Measurements from ENCODE around the gene ACTBL2. TPM values are rescaled to one million over a fixed set of nuclear protein-coding genes. Genes with fewer than 3 reads are reported as not detected.

Gene ACTBL2
- total RNA-seq, 1 experiment from 2014 or later, result not detected

DNA sequence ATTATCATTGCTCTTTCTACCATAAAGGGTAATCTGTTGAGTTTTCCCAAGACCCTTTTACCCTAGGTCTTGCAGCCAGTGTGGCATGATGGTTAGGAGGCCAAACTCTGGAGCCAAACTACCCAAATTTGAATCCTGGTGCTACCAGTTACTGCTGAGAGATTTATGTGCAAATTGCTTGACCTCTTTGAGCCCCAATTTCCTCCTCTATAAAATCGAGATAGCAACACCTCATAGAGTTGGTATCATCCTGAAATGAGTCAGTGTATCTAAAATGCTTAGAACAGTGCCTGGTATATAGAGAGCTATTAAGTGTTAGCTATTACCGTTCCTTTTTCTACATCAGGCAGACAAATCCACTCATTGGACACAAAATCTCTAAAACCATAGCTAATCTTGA lies 43.0 kb downstream of the ACTBL2 start:
- no peak overlapping the region for H3K9ac ChIP-seq (ENCODE audit: low read length)
- DNase-seq, result no peak
- H3K4me3 ChIP-seq (ENCODE audit: low read length), result no peak overlapping the region

DNA sequence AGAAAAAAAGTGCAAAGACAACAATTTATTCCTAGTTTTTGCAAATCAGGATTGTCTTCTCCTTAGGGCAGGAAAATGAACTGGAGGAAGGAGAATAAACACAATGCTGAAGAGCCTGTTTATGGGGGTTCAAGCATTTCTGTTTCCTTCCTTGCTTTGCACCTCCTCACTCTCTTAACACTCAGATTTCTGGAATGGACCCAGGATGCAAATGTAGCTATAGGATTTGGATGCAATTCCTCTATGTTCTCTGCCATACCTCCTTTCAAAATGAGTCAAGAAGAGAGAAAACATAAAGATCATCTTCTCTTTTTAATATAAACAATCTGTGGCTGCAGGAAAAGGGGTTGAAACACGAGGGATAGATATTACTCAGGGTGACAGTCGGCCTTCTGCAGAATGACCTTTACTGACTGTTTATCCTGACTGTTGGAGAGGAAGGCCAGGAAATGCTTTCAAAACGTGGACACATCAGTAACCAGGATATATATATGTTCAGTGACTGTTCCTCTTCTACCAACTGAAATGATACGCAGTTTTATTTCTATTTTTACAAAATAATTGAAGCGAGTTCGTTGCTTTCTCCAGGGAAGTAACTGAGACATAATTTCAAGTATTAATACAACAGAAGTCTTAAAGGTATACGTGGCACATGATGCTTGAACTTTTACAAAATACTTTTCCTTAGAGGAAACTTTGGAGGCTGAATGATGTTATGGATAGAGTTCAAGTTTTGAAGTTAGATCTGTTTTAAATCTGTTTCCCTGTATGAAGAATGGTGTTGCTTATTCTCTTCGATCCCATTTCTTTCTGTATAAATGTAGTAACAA lies 44.4 kb downstream of the ACTBL2 start:
- Histone ChIP-seq H3K4me3 (ENCODE audit: low read length) (no peak overlapping the region), H3K27ac (ENCODE audit: low read length) (no peak overlapping the region), H3K36me3 (ENCODE audit: insufficient read depth, low read length) (no peaks in the 10 kb centered on the region), H3K27me3 (ENCODE audit: low read length) (no peaks in the 10 kb centered on the region), H2AFZ (ENCODE audit: low read length) (no peak overlapping the region), H3K9me3 (ENCODE audit: low read length) (no peaks in the 10 kb centered on the region), H3K9ac (ENCODE audit: low read length) (no peak overlapping the region), H3K4me2 (ENCODE audit: low read depth, low read length, poor library complexity, severe bottlenecking) (no peak overlapping the region), H4K20me1 (ENCODE audit: insufficient read depth, low read depth, low read length) (no peaks in the 10 kb centered on the region), H3K79me2 (ENCODE audit: low read length) (no peaks in the 10 kb centered on the region), H3K9me2 (replicated peaks; ENCODE audit: insufficient read depth, low read length) (no peaks in the 10 kb centered on the region), H3K4me1 (ENCODE audit: low read length) (no peaks in the 10 kb centered on the region)
- no peak for DNase-seq

More for the DNA sequence above, 43.0 kb downstream of the ACTBL2 start:
- Histone ChIP-seq H3K9me3 (ENCODE audit: low read length) (no peaks in the 10 kb centered on the region), H3K4me1 (ENCODE audit: low read length) (no peaks in the 10 kb centered on the region), H3K79me2 (ENCODE audit: low read length) (no peaks in the 10 kb centered on the region), H4K20me1 (ENCODE audit: insufficient read depth, low read depth, low read length) (no peaks in the 10 kb centered on the region), H3K27ac (ENCODE audit: low read length) (no peak overlapping the region), H2AFZ (ENCODE audit: low read length) (no peak overlapping the region), H3K36me3 (ENCODE audit: insufficient read depth, low read length) (no peaks in the 10 kb centered on the region), H3K27me3 (ENCODE audit: low read length) (no peaks in the 10 kb centered on the region), H3K9me2 (replicated peaks; ENCODE audit: insufficient read depth, low read length) (no peaks in the 10 kb centered on the region), H3K4me2 (ENCODE audit: low read depth, low read length, poor library complexity, severe bottlenecking) (no peak overlapping the region)

DNA sequence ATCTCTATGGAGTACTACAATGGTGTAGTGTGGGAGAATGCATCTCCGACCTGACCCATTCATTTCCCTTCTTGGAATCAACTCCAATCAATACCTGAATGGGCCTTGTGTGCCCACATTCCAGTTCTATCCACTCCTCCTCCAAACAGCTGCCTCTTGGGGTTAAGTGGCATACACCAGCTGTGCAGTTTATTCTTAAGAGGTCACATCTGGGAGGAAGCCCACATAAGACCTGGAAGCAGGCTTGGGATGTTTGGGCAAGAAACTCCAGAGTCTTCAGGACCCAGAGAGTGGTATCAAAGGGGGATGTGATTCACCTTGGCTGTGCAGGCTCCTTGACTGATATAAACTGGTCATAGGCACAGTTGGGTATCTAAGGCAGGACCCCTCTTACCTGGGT lies 46.0 kb downstream of the ACTBL2 start:
- no peaks in the 10 kb centered on the region for H3K4me1 ChIP-seq (ENCODE audit: low read length)
- no peak overlapping the region for H3K4me2 ChIP-seq (ENCODE audit: low read depth, low read length, poor library complexity, severe bottlenecking)

GRCh38 chr5:57435701-57436134 lies 46.9 kb downstream of the ACTBL2 start:
- no peak overlapping the region for H2AFZ ChIP-seq (ENCODE audit: low read length)
- H3K9me3 ChIP-seq (ENCODE audit: low read length), result no peaks in the 10 kb centered on the region
- no peaks in the 10 kb centered on the region for H3K9me2 ChIP-seq (replicated peaks; ENCODE audit: insufficient read depth, low read length)
- H3K79me2 ChIP-seq (ENCODE audit: low read length), result no peaks in the 10 kb centered on the region
- no peak overlapping the region for H3K27ac ChIP-seq (ENCODE audit: low read length)
- H3K27me3 ChIP-seq (ENCODE audit: low read length), result no peaks in the 10 kb centered on the region
- H3K4me2 ChIP-seq (ENCODE audit: low read depth, low read length, poor library complexity, severe bottlenecking), result no peak overlapping the region
- no peak overlapping the region for H3K4me3 ChIP-seq (ENCODE audit: low read length)
- no peak overlapping the region for H3K9ac ChIP-seq (ENCODE audit: low read length)
- no peaks in the 10 kb centered on the region for H3K4me1 ChIP-seq (ENCODE audit: low read length)
- DNase-seq, result no peak
- no peaks in the 10 kb centered on the region for H4K20me1 ChIP-seq (ENCODE audit: insufficient read depth, low read depth, low read length)
- no peaks in the 10 kb centered on the region for H3K36me3 ChIP-seq (ENCODE audit: insufficient read depth, low read length)

More for the DNA sequence above, 46.0 kb downstream of the ACTBL2 start:
- Histone ChIP-seq H3K9me2 (replicated peaks; ENCODE audit: insufficient read depth, low read length) (no peaks in the 10 kb centered on the region), H3K4me3 (ENCODE audit: low read length) (no peak overlapping the region), H3K79me2 (ENCODE audit: low read length) (no peaks in the 10 kb centered on the region), H3K9me3 (ENCODE audit: low read length) (no peaks in the 10 kb centered on the region), H4K20me1 (ENCODE audit: insufficient read depth, low read depth, low read length) (no peaks in the 10 kb centered on the region), H3K36me3 (ENCODE audit: insufficient read depth, low read length) (no peaks in the 10 kb centered on the region), H3K27me3 (ENCODE audit: low read length) (no peaks in the 10 kb centered on the region), H3K27ac (ENCODE audit: low read length) (no peak overlapping the region), H2AFZ (ENCODE audit: low read length) (no peak overlapping the region), H3K9ac (ENCODE audit: low read length) (no peak overlapping the region)
- no peak for DNase-seq

DNA sequence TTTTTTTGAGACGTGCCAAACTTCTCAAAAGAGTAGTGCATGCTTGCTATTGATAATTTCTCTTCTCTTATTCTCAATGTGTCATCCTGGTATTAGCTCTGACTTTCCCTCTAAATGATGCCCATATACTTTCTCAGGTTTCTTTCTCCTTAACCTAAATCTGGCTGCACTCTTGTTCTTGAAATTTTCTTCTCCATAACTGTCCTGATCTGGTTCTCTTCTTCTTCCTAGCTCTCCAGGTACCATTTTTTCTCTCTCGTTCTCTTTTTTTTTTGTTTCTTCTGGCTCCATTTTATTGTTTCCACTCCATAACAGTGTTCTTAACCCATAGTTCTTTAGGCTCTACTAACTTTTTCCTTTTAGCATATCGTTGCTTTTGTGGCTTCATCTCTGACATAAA lies 47.9 kb downstream of the ACTBL2 start:
- Histone ChIP-seq H3K79me2 (ENCODE audit: low read length) (no peaks in the 10 kb centered on the region), H3K27me3 (ENCODE audit: low read length) (no peaks in the 10 kb centered on the region), H3K4me1 (ENCODE audit: low read length) (no peaks in the 10 kb centered on the region), H3K4me2 (ENCODE audit: low read depth, low read length, poor library complexity, severe bottlenecking) (no peak overlapping the region), H3K4me3 (ENCODE audit: low read length) (no peak overlapping the region), H4K20me1 (ENCODE audit: insufficient read depth, low read depth, low read length) (no peaks in the 10 kb centered on the region), H3K27ac (ENCODE audit: low read length) (no peak overlapping the region), H3K9me2 (replicated peaks; ENCODE audit: insufficient read depth, low read length) (no peaks in the 10 kb centered on the region), H2AFZ (ENCODE audit: low read length) (no peak overlapping the region), H3K9me3 (ENCODE audit: low read length) (no peaks in the 10 kb centered on the region), H3K9ac (ENCODE audit: low read length) (no peak overlapping the region), H3K36me3 (ENCODE audit: insufficient read depth, low read length) (no peaks in the 10 kb centered on the region)
- DNase-seq, result no peak

- Histone ChIP-seq H3K79me2 (ENCODE audit: low read length) (no peaks in the 10 kb centered on the region), H3K36me3 (ENCODE audit: insufficient read depth, low read length) (no peaks in the 10 kb centered on the region), H4K20me1 (ENCODE audit: insufficient read depth, low read depth, low read length) (no peaks in the 10 kb centered on the region), H3K9me3 (ENCODE audit: low read length) (no peaks in the 10 kb centered on the region), H2AFZ (ENCODE audit: low read length) (no peak overlapping the region), H3K27me3 (ENCODE audit: low read length) (no peaks in the 10 kb centered on the region), H3K27ac (ENCODE audit: low read length) (no peak overlapping the region), H3K9ac (ENCODE audit: low read length) (no peak overlapping the region), H3K4me1 (ENCODE audit: low read length) (no peaks in the 10 kb centered on the region), H3K4me2 (ENCODE audit: low read depth, low read length, poor library complexity, severe bottlenecking) (no peak overlapping the region), H3K9me2 (replicated peaks; ENCODE audit: insufficient read depth, low read length) (no peaks in the 10 kb centered on the region), H3K4me3 (ENCODE audit: low read length) (no peak overlapping the region)
- DNase-seq, result no peak
These were observed 48.4 kb downstream of the ACTBL2 start for GRCh38 chr5:57434227-57434640.

- Histone ChIP-seq H3K9me2 (replicated peaks; ENCODE audit: insufficient read depth, low read length) (no peaks in the 10 kb centered on the region), H3K4me2 (ENCODE audit: low read depth, low read length, poor library complexity, severe bottlenecking) (no peak overlapping the region), H3K9me3 (ENCODE audit: low read length) (no peaks in the 10 kb centered on the region), H3K36me3 (ENCODE audit: insufficient read depth, low read length) (no peaks in the 10 kb centered on the region), H4K20me1 (ENCODE audit: insufficient read depth, low read depth, low read length) (no peaks in the 10 kb centered on the region), H3K4me3 (ENCODE audit: low read length) (no peak overlapping the region), H3K9ac (ENCODE audit: low read length) (no peak overlapping the region), H3K27ac (ENCODE audit: low read length) (no peak overlapping the region), H3K4me1 (ENCODE audit: low read length) (no peaks in the 10 kb centered on the region), H2AFZ (ENCODE audit: low read length) (no peak overlapping the region), H3K27me3 (ENCODE audit: low read length) (no peaks in the 10 kb centered on the region), H3K79me2 (ENCODE audit: low read length) (no peaks in the 10 kb centered on the region)
- DNase-seq, result peak; percentile 50
These were observed 49.7 kb downstream of the ACTBL2 start for GRCh38 chr5:57432876-57433275.

DNA sequence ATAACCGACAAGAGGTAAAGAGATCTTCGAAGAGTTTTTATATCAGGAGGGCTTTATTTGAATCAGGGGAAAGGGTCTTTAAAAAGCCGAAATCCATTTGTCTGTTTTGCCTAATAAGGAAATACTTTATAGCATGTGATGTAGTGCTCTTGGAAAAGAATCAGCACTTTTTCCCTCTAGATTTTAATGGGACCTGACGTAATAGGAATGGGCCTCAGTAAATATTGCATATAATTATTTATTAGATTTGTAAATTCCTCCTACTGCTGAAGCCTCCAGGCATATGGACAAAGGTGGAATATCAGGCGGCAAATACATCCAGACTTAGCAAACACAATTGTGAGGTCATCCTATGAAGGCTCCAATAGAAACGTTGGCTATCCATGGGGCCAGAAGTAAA lies 50.9 kb downstream of the ACTBL2 start:
- H3K9ac ChIP-seq (ENCODE audit: low read length), result no peak overlapping the region
- H3K4me2 ChIP-seq (ENCODE audit: low read depth, low read length, poor library complexity, severe bottlenecking), result no peak overlapping the region
- H3K4me3 ChIP-seq (ENCODE audit: low read length), result no peak overlapping the region
- H3K36me3 ChIP-seq (ENCODE audit: insufficient read depth, low read length), result no peaks in the 10 kb centered on the region
- H3K4me1 ChIP-seq (ENCODE audit: low read length), result no peaks in the 10 kb centered on the region
- no peaks in the 10 kb centered on the region for H3K79me2 ChIP-seq (ENCODE audit: low read length)
- H3K27me3 ChIP-seq (ENCODE audit: low read length), result no peaks in the 10 kb centered on the region
- DNase-seq, result no peak
- H4K20me1 ChIP-seq (ENCODE audit: insufficient read depth, low read depth, low read length), result no peaks in the 10 kb centered on the region
- no peaks in the 10 kb centered on the region for H3K9me3 ChIP-seq (ENCODE audit: low read length)
- H3K27ac ChIP-seq (ENCODE audit: low read length), result no peak overlapping the region
- H2AFZ ChIP-seq (ENCODE audit: low read length), result no peak overlapping the region
- no peaks in the 10 kb centered on the region for H3K9me2 ChIP-seq (replicated peaks; ENCODE audit: insufficient read depth, low read length)
